ENCODE measurements around the gene TBC1D25. TPM values are rescaled to one million over a fixed set of nuclear protein-coding genes. Genes with fewer than 3 reads are reported as not detected.
A peak's percentile ranks its signal among the peaks of the same experiment; 100 is the strongest.

TBC1D25 gene
- total RNA-seq, 1 donor: 10.1 TPM

DNA sequence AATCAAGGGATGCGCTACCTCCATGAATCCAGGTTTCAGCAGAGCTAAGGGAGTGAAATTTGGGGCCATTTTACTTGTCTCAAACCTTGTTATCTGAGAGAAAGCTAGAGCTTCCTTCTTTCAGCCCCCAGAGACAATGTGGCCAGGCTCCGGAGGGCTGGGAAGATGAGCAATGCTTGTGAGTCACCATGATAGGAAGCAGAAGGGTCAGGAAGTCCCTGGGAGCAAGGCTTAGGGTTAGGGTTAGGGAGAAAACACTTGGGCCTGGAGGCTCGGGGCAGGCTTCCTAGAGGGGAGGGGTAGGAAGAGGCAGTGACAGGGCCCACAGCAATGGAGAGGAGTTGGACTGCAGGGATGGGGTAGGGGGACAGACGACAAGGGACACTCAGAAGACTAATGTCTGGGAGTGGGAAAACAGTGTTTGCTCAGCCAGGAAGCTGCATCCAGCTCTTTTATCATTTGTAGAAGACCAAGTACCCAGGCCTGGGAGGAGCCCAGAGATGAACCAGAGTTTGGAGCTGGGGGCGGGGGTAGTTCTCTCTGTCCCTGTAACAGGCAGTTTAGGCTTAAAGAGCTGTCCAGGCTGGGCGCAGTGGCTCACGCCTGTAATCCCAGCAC lies 47.1 kb upstream of the TBC1D25 start:
- no peak for DNase-seq (ENCODE audit: insufficient read length, low spot score, missing footprints)
- TF ChIP-seq, protein P1, sequence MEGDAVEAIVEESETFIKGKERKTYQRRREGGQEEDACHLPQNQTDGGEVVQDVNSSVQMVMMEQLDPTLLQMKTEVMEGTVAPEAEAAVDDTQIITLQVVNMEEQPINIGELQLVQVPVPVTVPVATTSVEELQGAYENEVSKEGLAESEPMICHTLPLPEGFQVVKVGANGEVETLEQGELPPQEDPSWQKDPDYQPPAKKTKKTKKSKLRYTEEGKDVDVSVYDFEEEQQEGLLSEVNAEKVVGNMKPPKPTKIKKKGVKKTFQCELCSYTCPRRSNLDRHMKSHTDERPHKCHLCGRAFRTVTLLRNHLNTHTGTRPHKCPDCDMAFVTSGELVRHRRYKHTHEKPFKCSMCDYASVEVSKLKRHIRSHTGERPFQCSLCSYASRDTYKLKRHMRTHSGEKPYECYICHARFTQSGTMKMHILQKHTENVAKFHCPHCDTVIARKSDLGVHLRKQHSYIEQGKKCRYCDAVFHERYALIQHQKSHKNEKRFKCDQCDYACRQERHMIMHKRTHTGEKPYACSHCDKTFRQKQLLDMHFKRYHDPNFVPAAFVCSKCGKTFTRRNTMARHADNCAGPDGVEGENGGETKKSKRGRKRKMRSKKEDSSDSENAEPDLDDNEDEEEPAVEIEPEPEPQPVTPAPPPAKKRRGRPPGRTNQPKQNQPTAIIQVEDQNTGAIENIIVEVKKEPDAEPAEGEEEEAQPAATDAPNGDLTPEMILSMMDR (IDR thresholded peaks at IDR 0.05; ENCODE audit: extremely low read depth, low read depth, low read length): no peak
- no peaks in the 10 kb centered on the region for H3K9me3 ChIP-seq (ENCODE audit: low read depth, low read length)
- no peaks in the 10 kb centered on the region for H4K20me1 ChIP-seq (ENCODE audit: insufficient read depth, low read length)
- H3K79me2 ChIP-seq (ENCODE audit: insufficient read depth, low read length): no peaks in the 10 kb centered on the region
- H3K27ac ChIP-seq (ENCODE audit: low read depth, low read length): peak overlapping the region; percentile 73
- peaks cover 30% of the 10 kb centered on the region for H3K4me1 ChIP-seq (ENCODE audit: insufficient read depth, low read length)
- no peak overlapping the region for H3K4me3 ChIP-seq (ENCODE audit: insufficient read depth, low read length)
- peak overlapping the region; percentile 51 for H3K4me2 ChIP-seq (ENCODE audit: insufficient read depth, low read length)
- H3K27me3 ChIP-seq (ENCODE audit: insufficient read depth, low read length): no peaks in the 10 kb centered on the region
- no peak overlapping the region for H2AFZ ChIP-seq (ENCODE audit: low read length)
- no peaks in the 10 kb centered on the region for H3K36me3 ChIP-seq (ENCODE audit: insufficient read depth, low read length)

DNA sequence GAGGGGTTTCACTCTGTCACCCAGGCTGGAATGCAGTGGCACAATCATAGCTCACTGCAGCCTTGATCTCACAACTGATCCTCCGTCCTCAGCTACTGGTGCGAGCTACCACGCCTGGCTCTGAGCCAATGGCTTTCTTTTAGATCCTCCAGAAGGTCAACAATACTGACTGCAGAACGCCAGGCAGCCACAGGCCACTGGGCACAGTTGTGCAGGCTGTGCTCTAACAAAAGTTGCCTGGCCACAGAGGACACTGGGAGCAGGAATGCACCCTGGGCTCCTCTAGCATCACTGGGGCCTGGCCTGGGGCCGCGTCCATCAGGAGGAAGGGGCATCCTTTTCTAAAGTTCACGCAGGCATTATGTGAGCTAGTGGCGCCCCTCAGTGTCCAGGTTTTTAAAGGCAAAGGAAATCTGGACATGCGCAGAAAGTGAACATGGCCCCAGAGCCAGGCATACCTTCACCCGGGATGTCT lies 45.6 kb upstream of the TBC1D25 start:
- Histone ChIP-seq H4K20me1 (ENCODE audit: insufficient read depth, low read length) (no peaks in the 10 kb centered on the region), H3K4me1 (ENCODE audit: insufficient read depth, low read length) (peaks cover 33% of the 10 kb centered on the region), H3K27ac (ENCODE audit: low read depth, low read length) (no peak overlapping the region), H3K4me3 (ENCODE audit: insufficient read depth, low read length) (no peak overlapping the region), H3K27me3 (ENCODE audit: insufficient read depth, low read length) (no peaks in the 10 kb centered on the region), H3K79me2 (ENCODE audit: insufficient read depth, low read length) (no peaks in the 10 kb centered on the region), H2AFZ (ENCODE audit: low read length) (peak overlapping the region; percentile 9), H3K9me3 (ENCODE audit: low read depth, low read length) (no peaks in the 10 kb centered on the region), H3K36me3 (ENCODE audit: insufficient read depth, low read length) (no peaks in the 10 kb centered on the region), H3K4me2 (ENCODE audit: insufficient read depth, low read length) (no peak overlapping the region)
- TF ChIP-seq, protein P1 (IDR thresholded peaks at IDR 0.05; ENCODE audit: extremely low read depth, low read depth, low read length): peak; percentile 38
- no peak for DNase-seq (ENCODE audit: insufficient read length, low spot score, missing footprints)

DNA sequence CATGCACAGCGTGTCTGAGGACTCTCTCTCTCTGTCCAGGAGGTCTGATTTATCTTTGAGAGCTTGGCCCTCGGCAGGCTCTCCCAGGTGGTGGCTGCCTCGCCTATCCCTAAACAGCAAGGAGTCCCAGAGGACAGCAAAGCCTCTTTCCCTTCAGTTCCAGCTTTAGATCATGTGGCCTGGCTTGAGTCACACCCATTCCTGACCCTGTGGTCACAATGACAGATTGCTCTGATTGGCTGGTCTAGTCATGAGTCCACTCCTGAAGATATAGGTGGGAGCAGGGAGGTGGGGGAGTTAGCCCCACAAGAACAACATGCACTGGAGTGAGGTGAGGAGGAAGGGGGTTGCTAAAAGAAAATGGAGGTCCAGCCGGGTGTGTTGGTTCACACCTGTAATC lies 42.9 kb upstream of the TBC1D25 start:
- TF ChIP-seq, protein P1 (IDR thresholded peaks at IDR 0.05; ENCODE audit: extremely low read depth, low read depth, low read length): no peak
- DNase-seq (ENCODE audit: insufficient read length, low spot score, missing footprints): no peak
- no peaks in the 10 kb centered on the region for H3K9me3 ChIP-seq (ENCODE audit: low read depth, low read length)
- no peak overlapping the region for H3K4me2 ChIP-seq (ENCODE audit: insufficient read depth, low read length)
- H3K27ac ChIP-seq (ENCODE audit: low read depth, low read length): no peak overlapping the region
- no peak overlapping the region for H2AFZ ChIP-seq (ENCODE audit: low read length)
- H3K4me1 ChIP-seq (ENCODE audit: insufficient read depth, low read length): peaks cover 29% of the 10 kb centered on the region
- H3K79me2 ChIP-seq (ENCODE audit: insufficient read depth, low read length): no peaks in the 10 kb centered on the region
- H3K4me3 ChIP-seq (ENCODE audit: insufficient read depth, low read length): no peak overlapping the region
- no peaks in the 10 kb centered on the region for H4K20me1 ChIP-seq (ENCODE audit: insufficient read depth, low read length)
- no peaks in the 10 kb centered on the region for H3K27me3 ChIP-seq (ENCODE audit: insufficient read depth, low read length)
- H3K36me3 ChIP-seq (ENCODE audit: insufficient read depth, low read length): no peaks in the 10 kb centered on the region

DNA sequence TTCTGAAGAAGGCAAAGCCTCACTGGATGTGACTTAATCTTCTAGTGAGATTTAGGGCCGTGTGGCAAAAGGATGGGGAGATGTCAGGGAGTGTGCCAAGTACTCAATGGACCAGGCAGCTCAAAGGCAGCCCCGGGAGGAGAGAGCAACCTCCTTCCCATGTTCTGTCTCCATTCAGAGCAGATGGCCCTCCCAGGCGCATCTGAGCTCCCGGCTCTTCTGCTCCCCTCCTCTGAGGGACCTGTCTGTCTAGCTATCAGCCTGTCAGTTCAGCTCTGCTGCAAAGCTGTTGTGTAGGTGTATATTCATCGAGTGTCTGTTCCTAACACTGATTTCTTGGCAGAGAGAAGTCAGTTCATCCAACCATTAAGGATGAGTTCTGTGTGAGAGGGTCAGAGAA lies 41.6 kb upstream of the TBC1D25 start:
- Histone ChIP-seq H3K36me3 (ENCODE audit: insufficient read depth, low read length) (no peaks in the 10 kb centered on the region), H2AFZ (ENCODE audit: low read length) (no peak overlapping the region), H4K20me1 (ENCODE audit: insufficient read depth, low read length) (no peaks in the 10 kb centered on the region), H3K4me2 (ENCODE audit: insufficient read depth, low read length) (no peak overlapping the region), H3K4me1 (ENCODE audit: insufficient read depth, low read length) (peaks cover 17% of the 10 kb centered on the region), H3K4me3 (ENCODE audit: insufficient read depth, low read length) (no peak overlapping the region), H3K27ac (ENCODE audit: low read depth, low read length) (peak overlapping the region; percentile 46), H3K79me2 (ENCODE audit: insufficient read depth, low read length) (no peaks in the 10 kb centered on the region), H3K9me3 (ENCODE audit: low read depth, low read length) (no peaks in the 10 kb centered on the region), H3K27me3 (ENCODE audit: insufficient read depth, low read length) (no peaks in the 10 kb centered on the region)
- DNase-seq (ENCODE audit: insufficient read length, low spot score, missing footprints): no peak
- TF ChIP-seq, protein P1 (IDR thresholded peaks at IDR 0.05; ENCODE audit: extremely low read depth, low read depth, low read length): no peak
